GM18520 (cell line): ENCODE measurements around the gene SRBD1.

Experiments
- ATAC-seq: cut with Tn5 transposase; IDR thresholded peaks from one replicate; pipeline ENCODE4 v1.9.1; 2021; ENCODE audit not compliant: unreplicated experiment

Gene SRBD1

DNA sequence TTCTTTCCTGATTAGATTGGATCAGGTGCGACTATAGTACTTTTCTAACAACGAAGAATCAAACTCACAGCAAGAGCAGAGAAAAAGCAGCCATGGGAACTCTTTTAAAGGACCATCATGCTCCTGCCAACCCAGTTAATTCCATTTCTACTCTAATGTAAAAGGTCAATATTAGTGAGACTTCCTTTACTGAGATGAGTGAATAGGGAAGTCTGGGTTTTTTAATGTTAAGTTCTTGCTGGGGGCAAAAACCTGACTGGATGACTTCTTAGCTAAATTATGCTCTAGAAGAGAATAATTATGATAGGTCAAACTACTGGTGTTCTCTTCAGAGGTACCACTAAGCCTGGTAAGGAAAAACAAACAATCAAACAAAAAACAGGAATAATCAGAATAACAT is 8.4 kb downstream of the SRBD1 start:
- no peak for ATAC-seq

DNA sequence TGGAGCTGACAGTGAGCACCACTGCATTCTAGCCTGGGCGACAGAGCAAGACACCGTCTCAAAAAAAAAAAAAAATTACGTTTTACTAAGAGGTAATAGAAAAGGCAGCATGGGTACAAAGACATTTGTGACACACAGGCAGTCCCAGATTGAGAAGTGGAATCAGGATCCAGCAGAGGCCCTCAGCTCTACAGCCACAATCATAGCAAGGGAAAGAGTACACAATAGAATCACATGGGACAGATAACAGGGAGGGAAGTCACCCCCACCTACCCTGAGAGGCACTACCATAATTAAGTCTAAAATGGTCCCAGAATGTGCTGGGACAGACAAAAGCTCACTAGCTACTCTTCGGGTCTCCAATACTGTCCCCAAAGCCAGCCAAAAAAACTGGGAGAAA is 12.5 kb downstream of the SRBD1 start:
- no peak for ATAC-seq

DNA sequence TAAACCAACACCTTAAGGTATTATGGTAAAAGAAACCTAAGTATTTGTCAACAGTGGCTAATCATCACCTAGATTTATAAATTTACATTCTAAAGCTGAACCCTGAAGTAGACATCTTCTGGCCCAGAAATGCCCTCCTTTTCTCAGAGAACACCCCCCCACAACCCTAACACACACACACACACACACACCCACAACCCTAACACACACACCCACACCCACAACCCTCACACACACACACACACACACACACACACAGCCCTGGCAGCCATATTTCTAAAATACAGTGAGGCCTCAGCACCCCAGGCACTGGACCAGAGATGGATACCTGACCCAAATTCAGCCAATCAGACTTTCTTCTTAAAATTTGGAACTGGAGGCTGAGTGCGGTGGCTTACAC is 14.3 kb downstream of the SRBD1 start:
- ATAC-seq = no peak

DNA sequence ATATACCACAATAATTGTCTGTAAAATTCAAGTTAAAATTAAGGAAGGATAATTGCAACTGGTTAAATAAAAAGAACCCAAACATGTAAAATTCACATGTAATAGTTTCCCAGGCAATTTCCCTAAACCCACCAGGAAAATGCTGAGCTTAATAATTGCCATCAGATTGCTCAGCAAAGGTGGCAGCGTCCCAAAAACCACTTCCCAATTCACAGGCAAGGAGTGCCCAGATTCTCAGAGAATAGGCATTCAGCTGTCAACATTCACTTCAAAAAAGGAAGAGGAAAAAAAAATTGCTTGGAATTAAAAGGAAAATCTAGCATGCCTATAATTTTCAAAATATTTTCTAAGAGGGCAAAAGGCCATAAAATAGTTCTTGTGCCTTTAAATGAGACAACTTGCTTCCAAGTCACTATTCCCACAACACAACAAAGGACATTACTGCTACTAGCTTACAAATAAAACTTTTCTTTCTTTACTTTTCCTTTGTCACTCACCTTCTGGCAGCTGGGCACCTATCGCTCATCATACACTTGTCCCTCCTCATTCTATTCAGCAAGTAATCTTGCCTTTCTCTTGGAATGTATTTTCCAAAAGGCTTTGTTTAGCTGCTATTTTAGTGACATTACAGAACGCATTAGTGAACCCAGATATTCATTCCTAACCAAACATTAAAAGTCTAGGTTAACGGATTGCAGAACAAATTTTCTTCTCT is 15.2 kb downstream of the SRBD1 start:
- ATAC-seq = no peak

DNA sequence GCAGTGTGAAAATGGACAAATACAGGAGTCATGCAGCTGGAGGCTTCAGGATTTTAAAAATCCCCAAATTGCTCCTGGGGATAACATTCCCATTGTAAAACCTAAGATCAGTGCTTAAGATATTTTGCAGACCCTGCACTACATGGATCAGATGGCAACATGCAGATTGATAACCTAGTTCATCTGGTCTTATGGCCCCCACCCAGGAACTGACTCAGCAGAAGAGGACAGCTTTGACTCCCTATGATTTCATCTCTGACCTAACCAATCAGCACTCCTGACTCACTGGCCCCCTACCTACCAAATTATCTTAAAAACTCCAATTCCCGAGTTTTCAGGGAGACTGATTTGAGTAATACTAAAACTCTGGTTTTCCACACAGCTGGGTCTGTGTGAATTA is 20.0 kb downstream of the SRBD1 start:
- ATAC-seq = no peak

DNA sequence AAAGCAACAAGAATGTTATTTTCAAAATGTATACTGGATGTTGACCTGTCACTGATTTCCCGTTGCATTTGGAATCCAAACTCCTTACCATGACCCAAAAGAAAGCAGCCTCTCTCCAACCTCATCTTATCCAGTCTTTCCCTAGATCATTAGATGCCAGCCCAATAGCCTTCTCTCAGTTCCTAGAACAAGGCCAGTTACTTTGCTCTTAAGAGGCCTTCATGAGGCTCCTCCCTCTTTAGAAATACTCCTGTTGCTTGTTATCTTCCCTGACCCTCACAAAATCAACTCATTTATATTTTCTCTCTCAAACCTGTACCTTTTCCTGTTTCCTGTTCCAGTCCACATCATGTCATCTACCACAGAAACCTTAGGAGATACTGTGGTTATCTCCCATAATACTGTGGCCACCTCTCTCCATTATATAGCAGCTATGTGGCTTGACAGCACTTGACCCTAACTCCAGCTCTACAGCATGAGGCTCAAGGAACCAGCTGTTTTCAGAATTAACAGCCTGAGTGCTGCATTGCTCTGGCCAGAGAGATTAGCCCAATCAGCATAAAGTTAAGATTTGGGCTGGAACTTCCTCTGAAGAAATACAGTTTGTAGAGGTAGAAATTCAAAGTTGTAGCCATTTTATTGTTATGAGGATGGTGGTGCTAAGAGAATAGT is 22.8 kb downstream of the SRBD1 start:
- ATAC-seq = no peak

DNA sequence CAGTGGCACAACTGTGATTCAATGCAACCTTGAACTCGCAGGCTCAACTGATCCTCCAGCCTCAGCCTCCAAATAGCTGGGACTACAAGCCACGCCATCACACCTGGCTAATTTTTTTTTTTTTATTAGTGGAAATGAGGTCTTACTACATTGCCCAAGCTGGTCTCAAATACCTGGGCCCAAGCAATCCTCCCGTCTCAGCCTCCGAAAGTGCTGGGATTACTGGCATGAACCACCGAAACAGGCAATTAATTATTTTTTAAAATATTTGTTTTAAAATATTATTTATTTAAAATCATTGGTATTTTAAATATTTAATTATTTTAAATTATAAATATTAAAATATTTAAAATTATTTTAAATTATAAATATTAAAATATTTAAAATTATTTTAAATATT is 24.5 kb downstream of the SRBD1 start:
- no peak for ATAC-seq

DNA sequence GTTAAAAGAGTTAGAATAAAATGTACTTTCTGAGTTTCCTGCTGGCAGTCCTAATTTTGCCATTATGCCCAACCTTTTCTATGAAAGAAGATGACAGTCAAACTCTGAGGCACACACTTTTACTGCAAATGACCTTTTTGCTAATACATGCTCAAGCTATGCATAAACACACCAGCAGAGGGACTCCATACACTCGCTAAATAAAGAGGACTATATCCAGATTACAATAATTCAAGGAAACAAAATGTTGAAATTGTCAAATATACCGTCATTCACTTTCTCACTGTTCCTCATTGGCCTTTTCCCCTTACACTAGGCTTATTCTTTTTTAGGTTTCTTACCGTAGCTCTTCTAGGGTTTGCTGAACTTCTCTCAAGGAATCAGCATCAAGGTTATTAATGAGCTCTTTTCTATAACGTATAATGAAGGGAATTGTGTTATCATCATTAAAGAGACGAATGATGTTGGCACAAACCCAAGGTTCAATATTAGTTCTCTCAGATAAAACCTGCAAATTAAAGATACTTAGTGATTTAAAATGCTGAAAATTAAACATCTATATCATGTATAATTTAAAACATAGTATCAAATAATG is 25.7 kb downstream of the SRBD1 start:
- no peak for ATAC-seq

DNA sequence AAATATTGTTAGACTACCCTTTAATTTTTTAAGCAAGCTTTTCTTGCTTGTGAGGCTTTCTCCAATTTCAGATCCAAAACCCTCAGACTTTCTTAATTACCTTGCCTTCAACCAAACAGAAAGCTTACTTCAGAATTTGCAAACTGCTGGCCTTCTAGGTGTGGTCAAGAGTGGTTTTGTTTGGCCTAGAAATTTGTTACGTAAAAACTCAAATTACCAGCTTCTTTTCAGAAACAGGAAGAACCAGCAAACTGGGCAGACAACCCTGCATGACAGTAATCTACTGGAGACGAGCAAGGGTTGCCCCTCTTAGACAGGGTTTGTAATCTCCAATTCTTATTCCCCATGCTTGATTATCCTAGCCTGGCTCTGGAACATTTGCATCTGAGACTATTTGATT is 27.1 kb downstream of the SRBD1 start:
- ATAC-seq = no peak

DNA sequence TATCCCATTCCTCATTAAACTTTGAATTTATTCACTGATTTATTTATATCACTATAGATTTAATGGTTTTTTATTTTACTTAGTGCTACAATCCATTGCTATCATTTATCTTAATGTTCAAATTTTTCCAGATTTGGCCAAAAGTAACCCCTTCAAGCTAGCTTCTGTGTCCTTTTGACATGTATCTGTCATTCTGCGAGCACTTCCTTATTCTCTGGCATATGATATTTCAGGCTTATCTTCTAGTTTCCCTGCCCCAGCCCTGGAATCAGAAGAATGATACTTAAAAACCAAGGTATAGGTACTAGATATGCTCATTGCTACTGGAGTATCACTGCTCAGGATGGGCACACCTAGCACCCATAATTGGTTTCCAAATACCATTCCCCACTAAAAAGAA is 28.5 kb downstream of the SRBD1 start:
- no peak for ATAC-seq

DNA sequence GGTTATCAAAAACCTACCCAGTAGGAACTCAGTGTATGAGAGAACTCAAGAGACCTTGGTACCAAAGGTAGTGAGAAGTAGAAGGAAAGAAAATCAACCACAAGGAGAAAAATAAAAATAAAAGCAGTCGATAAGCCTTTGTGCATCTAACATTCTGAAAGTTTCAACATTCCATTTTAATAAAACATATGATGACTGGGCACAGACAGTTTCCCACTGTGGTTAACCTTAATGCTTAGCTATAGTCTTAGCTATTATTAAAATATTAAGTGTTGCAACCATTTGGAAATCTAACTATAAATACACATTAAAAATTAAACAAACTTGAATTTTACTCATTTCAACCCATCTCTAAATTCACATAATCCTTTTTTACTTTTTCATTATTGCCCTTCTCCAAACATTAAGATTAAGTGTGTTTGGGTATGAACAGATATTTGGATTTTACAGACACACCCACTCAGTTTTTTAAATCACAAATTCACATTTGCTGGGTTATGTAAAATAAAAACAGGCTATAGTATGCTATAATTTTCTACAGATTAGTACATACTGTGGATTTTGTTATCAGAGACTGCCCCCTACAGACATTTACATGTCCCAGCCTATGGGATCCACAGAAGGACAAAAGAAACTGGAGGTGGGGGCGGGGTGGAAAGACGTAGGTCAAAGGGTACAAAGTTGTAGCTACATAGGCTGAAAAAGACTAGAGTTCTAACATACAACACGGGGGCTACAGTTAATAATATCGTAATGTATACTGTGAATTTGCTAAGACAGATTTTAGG is 32.8 kb downstream of the SRBD1 start:
- no peak for ATAC-seq

DNA sequence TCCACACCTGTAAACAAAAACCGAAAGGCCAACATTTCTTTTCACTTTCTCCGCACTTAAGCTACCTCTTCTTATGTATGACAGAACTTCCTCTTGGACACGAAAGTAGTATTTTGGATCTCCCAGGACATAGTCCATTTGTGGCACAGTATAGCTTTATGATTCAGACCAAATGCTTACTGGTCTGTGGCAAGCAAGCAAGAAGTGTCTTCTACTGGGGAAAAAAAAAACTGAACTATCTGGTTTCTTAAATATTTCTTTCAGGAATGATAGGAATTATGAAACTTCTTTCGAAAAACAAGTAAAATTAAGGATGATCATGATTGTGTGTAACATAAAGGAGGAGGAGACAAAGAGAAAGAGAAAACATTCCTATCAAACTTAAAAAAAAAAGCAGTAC is 33.6 kb downstream of the SRBD1 start:
- ATAC-seq = no peak

DNA sequence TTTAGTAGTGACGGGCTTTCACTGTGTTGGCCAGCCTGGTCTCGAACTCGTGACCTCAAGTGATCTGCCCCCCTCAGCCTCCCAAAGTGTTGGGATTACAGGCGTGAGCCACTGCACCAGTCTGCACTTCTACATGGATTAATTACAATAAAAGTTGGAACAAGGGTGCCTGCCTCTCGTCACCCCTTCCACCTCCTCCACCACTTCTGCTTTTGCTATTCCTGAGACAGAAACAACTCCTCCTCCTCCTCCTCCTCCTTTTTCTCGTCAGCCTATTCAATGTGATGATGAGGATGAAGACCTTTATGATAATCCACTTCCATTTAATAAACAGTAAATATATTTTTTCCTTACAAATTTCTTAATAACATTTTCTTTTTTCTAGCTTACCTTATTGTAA is 35.2 kb downstream of the SRBD1 start:
- no peak for ATAC-seq

DNA sequence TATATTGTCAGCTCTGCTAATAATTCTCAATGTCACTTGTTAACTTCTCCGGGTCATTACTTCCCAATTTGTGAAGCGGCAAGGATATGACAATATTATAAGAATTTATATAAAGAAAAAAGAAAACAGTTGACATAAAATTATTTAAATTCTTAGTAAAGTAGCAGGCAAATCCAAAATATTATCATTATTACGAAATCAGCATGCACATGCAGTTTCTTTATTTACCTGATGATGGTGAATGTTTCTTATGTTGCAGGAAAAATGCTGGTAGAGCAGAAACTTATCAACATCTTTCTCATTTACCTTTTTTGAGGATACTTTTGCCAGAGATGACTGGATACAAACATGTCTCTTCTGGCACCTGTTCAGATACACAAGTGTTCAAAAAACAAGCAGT is 38.1 kb downstream of the SRBD1 start:
- no peak for ATAC-seq

DNA sequence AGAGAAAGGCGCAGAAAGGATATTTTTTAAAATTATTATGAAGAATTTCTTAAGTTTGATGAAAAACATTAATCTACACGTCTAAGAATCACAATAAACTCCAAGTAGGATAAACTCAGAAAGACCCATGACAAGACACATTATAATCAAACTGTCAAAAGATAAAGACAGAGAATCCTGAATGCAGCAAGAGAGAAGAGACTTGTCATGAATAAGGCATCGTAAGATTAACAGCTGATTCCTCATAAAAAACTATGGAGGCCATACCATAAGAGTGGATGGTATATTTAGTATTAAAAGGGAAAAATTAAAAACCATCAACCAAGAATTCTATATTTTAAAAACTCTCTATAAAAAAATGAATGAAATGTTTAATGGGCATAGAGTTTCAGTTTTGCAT is 39.1 kb downstream of the SRBD1 start:
- ATAC-seq = no peak

DNA sequence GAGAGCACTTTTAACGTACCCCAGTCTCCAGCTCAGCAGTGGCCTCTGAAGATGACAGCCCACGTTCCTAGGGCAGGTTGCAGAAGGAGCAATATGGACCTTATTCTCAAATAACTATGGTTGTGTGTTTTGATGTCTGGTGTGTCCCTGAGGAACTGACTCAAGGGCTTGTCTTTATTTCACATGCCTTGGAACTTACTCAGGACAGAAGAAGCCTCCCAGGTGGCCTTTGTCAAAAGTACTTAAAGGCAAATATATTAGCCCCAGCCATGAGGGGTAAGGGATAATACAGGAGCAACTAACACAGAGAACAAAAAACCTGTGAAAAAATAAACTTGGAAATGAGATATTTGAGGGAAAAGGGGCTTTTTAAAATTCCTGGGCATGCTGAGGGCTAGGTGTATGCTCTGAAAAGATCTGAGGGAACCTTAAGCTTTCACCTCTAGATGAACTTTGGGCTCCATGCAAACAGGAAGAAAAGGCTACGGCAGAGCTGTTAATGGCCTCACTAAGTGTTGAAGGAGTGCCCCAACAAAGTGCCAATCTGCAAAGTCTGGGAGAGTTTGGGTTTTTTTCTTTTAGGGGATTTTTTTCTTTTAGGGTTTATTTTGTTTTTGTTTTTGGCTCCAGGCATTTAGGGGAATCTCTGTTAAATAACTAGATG is 40.3 kb downstream of the SRBD1 start:
- ATAC-seq = no peak

DNA sequence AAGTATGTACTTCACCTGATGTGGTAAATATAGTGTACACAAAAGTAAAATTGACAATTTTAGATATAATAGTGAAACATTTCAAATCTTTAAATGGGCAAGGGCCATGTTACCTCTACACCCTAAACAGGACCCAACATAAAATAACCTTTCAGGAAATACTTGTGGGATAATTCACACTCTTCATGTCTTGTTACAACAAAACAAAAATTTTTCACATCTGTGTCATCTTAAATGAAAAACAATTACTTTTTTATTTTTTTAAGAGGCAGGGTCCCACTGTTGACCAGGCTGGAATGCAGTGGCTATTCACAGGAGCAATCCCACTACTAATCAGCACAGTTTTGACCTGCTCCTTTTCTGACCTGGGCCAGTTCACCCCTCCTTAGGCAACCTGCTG is 42.1 kb downstream of the SRBD1 start:
- ATAC-seq = no peak

DNA sequence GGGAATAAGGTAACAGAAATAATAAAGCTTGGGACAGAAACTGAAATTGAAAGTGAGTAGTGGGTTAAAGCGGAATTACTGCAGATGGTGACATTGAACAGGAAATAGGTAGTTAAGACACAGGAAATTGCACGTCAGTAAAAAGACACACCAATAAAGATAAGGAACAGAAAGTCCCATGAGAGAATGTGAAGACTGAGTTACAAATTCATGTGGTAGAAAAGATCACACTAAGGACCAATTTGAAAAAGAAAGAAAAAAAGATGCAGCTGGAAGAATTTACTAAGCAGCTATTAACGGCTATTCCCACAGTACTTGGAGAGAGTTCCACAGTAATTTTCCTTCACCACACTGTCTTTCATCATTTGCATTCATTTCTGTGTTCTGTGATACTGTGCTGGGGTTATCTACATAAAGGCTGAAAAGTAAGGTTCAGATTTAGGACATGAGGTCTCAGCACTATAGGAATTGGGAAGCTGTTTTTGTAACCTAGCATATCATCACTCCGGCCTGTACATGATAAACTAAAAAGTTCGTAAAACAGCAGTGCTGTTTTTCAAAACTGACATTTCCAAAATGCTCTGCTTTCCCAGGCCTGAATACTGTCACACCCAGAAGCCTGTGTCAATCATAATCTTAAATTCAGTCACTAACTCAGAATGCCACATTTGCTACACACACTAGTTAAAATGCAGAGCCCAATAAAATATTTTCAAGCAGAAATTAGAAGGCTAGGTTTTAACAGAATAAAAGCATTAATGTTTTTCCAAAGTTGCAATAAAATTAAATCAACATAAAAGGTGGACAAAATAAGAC is 42.9 kb downstream of the SRBD1 start:
- peak; percentile 88 for ATAC-seq

DNA sequence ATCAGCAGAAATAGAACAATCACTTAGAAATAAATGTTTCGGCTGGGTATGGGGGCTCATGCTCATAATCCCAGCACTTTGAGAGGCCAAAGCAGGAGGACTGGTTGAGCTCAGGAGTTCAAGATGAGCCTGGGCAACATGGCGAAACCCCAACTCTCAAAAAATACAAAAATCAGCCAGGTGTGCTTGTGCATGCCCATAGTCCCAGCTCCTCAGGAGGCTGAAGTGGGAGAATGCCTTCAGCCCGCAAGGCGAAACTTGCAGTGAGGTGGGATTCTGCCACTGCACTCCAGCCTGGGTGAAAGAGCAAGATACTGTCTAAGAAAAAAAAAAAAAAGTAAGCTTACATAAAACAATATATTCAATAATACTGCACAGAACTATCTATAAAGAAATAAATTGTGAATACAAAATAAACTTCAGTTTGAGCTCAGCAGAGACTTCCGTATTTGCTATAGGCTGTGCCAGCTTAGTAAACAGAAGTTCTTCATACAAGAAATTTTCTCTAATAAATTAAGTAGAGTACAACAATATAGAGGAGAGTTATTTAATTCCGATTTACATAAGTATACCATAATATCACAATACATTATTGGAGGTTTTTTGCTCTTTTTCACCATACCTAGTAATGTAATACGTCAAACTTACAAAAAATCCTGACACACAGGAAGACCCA is 43.6 kb downstream of the SRBD1 start:
- no peak for ATAC-seq

DNA sequence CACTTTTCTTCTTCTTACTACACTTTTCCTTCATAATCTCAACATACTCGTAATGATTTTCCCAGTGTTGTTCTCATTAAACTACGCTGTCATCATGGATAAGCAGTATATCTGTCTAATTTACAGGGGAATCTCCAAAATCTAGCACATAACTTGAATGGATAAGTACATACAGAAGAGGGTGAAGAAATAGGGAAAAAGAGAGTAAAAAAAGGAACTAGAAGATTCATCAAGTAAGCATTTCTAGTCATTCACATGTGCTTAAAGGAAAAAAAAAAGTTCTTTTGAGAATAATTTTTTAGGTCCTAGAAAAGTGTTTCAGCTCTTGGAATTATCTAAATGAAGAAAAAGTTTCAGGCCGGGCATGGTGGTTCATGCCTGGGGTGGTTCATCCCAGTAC is 51.6 kb downstream of the SRBD1 start:
- ATAC-seq = no peak
